Measurements from ENCODE around the gene TANC1. TPM values are rescaled to one million over a fixed set of nuclear protein-coding genes. Genes with fewer than 3 reads are reported as not detected.

The TANC1 gene
- total RNA-seq, 1 experiment from 2014 or later: 2.5 TPM

GRCh38 chr2:159200498-159200897 is 232.1 kb downstream of the TANC1 start:
- no peak overlapping the region for H4K8ac ChIP-seq (replicated peaks; ENCODE audit: insufficient read length, low read depth, low read length)
- no peak overlapping the region for H2BK20ac ChIP-seq (ENCODE audit: low read depth, low read length, poor library complexity, severe bottlenecking)
- H2BK120ac ChIP-seq (ENCODE audit: low read depth, low read length, poor library complexity, severe bottlenecking): no peak overlapping the region
- H4K5ac ChIP-seq (ENCODE audit: insufficient read length, low read depth, low read length): no peak overlapping the region
- no CpG with 5 or more reads among the region's 1 CpG for WGBS (ENCODE audit: extremely low coverage, insufficient read length, low lambda C conversion rate)
- H3K23me2 ChIP-seq (ENCODE audit: insufficient read length, low read depth, low read length, poor library complexity, severe bottlenecking): no peaks in the 10 kb centered on the region
- H3K9me3 ChIP-seq (ENCODE audit: control insufficient read depth, low read depth, low read length): no peaks in the 10 kb centered on the region
- no peak for TF ChIP-seq CTCF (conservative IDR thresholded peaks at IDR 0.05)
- peaks cover 0 to 4% of the 10 kb centered on the region in 2 experiments; a peak in 2 of 4 replicates for H3K4me1 Mint-ChIP-seq
- H3K4me2 ChIP-seq (ENCODE audit: insufficient read depth, insufficient read length, low read length): no peak overlapping the region
- no peaks in the 10 kb centered on the region for H3K4me1 ChIP-seq (ENCODE audit: insufficient read depth, low read length)
- no peaks in the 10 kb centered on the region for H4K20me1 ChIP-seq (ENCODE audit: control insufficient read depth, insufficient read depth, insufficient read length)
- H3K27ac ChIP-seq (ENCODE audit: insufficient read length, low read depth, low read length): no peak overlapping the region
- no peaks in the 10 kb centered on the region for H3K79me1 ChIP-seq (ENCODE audit: insufficient read depth, low read depth, low read length, poor library complexity, severe bottlenecking)
- no peak overlapping the region for H3K56ac ChIP-seq (ENCODE audit: insufficient read length, low read depth, low read length)
- H3K9ac ChIP-seq (ENCODE audit: extremely low read depth, insufficient read length, low read length): no peak overlapping the region
- H2AFZ ChIP-seq (ENCODE audit: low read length): no peak overlapping the region
- no peak overlapping the region for H3K14ac ChIP-seq (ENCODE audit: insufficient read depth, low read length)
- H3K9me3 Mint-ChIP-seq: no peaks in the 10 kb centered on the region
- no peak overlapping the region for H3K18ac ChIP-seq (ENCODE audit: insufficient read length, low read depth, low read length)
- H3K23ac ChIP-seq (ENCODE audit: insufficient read length, low read depth, low read length): no peak overlapping the region
- H2BK12ac ChIP-seq (ENCODE audit: insufficient read length, low read depth, low read length): no peak overlapping the region
- no peak overlapping the region for H3K4me3 Mint-ChIP-seq
- H2BK15ac ChIP-seq (ENCODE audit: low read depth, low read length): no peak overlapping the region
- DNase-seq: no peak
- no peak overlapping the region for H3K4ac ChIP-seq (ENCODE audit: low read depth, low read length)
- no peak overlapping the region for H4K91ac ChIP-seq (ENCODE audit: insufficient read length, low read depth, low read length)
- H3K27me3 Mint-ChIP-seq (ENCODE audit: low read depth): no peaks in the 10 kb centered on the region; the same call in 1 of the 2 replicates
- H3K27ac Mint-ChIP-seq: no peak overlapping the region
- no peak overlapping the region for H2AK5ac ChIP-seq (ENCODE audit: insufficient read length, low read length)
- H3K79me2 ChIP-seq (ENCODE audit: insufficient read depth, low read length): no peaks in the 10 kb centered on the region
- H3K36me3 Mint-ChIP-seq (ENCODE audit: insufficient read depth in 1 of 3, low read depth in 3 of 3): 0 out of 7 replicates have a peak, but pooled peaks cover 0 to 2% (median 0%) of the 10 kb centered on the region in 3 experiments
- H3T11ph ChIP-seq (ENCODE audit: low read length): no peak overlapping the region
- H3K27me3 ChIP-seq (ENCODE audit: insufficient read depth, low read length): no peaks in the 10 kb centered on the region
- no peak overlapping the region for H2BK5ac ChIP-seq (ENCODE audit: insufficient read length, low read length)
